Left ventricle myocardium inferior (tissue), 1 donor: ENCODE measurements around the gene SCFD2. TPM values are rescaled to one million over a fixed set of nuclear protein-coding genes. Genes with fewer than 3 reads are reported as not detected.

Experiments
- DNase-seq: peaks from one replicate; pipeline ENCODE4 v3.0.0-alpha.2; 2020
- H3K27ac ChIP-seq: fragments of 200-600 bp; replicated peaks from 2 replicates; pipeline ENCODE4 v1.8.0; 2021
- H3K27me3 ChIP-seq: fragments of 200-600 bp; 2 replicates; pipeline ENCODE4 v1.8.0; 2021; ENCODE audit warnings: low read depth
- H3K36me3 ChIP-seq: fragments of 200-600 bp; 2 replicates; pipeline ENCODE4 v1.8.0; 2021
- H3K4me1 ChIP-seq: fragments of 200-600 bp; 2 replicates; pipeline ENCODE4 v1.8.0; 2021
- H3K4me3 ChIP-seq: fragments of 200-600 bp; 2 replicates; pipeline ENCODE4 v1.8.0; 2021; ENCODE audit warnings: mild to moderate bottlenecking, moderate library complexity
- H3K9me3 ChIP-seq: fragments of 200-600 bp; replicated peaks from 2 replicates; pipeline ENCODE4 v1.8.0; 2021
- intact Hi-C: fragments of 100-400 bp; cut with micrococcal nuclease; formaldehyde crosslinking; loops from one replicate; pipeline ENCODE4 v1.11.0; 2022
- total RNA-seq: library from RNA; stranded (reverse); fragmentation: NEBNext Ultra II Directional; extraction: Animal tissue kit (Norgen Biotek cat#: 25700); gene quantifications from one replicate; pipeline ENCODE4 v1.2.1, GENCODE V29; 2021
- TF ChIP-seq, protein P1 (sequence below): fragments of 200-600 bp; IDR thresholded peaks from 2 replicates; pipeline ENCODE4 v1.8.0; 2021; ENCODE audit warnings: antibody characterized with exemption, mild to moderate bottlenecking, borderline replicate concordance
- donor health status: DM: no; HTN: yes; CAD: no; lungs with severe emphysema.

SCFD2 gene
- total RNA-seq, 1 donor from 2014 or later: 9.3 TPM

DNA sequence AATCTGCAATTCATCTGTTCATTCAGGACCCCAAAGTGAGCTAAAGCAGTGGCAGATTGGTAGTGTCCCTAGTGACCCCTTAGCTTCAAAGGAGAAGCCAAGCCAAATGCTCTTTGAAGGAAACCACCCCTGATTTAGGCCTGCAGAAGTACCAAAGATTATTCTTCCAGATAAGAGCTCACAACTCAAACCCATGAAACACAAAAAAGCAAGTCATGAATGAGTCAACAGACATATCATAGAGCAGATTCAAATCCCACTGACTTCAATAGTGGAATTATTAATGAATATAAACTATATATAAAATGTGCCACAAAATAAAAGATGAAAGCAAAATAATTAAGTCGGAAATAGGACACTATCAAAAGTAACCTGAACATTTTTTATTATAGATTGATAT, 197.6 kb downstream of the SCFD2 start:
- Histone ChIP-seq H3K27me3 (no peaks in the 10 kb centered on the region), H3K36me3 (peaks cover 2% of the 10 kb centered on the region), H3K4me3 (no peak overlapping the region), H3K27ac (no peak overlapping the region), H3K9me3 (peaks cover 3% of the 10 kb centered on the region), H3K4me1 (peaks cover under 1% of the 10 kb centered on the region)
- no peak for DNase-seq
- TF ChIP-seq, protein P1, sequence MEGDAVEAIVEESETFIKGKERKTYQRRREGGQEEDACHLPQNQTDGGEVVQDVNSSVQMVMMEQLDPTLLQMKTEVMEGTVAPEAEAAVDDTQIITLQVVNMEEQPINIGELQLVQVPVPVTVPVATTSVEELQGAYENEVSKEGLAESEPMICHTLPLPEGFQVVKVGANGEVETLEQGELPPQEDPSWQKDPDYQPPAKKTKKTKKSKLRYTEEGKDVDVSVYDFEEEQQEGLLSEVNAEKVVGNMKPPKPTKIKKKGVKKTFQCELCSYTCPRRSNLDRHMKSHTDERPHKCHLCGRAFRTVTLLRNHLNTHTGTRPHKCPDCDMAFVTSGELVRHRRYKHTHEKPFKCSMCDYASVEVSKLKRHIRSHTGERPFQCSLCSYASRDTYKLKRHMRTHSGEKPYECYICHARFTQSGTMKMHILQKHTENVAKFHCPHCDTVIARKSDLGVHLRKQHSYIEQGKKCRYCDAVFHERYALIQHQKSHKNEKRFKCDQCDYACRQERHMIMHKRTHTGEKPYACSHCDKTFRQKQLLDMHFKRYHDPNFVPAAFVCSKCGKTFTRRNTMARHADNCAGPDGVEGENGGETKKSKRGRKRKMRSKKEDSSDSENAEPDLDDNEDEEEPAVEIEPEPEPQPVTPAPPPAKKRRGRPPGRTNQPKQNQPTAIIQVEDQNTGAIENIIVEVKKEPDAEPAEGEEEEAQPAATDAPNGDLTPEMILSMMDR: no peak
- intact Hi-C loops: no loop called here

DNA sequence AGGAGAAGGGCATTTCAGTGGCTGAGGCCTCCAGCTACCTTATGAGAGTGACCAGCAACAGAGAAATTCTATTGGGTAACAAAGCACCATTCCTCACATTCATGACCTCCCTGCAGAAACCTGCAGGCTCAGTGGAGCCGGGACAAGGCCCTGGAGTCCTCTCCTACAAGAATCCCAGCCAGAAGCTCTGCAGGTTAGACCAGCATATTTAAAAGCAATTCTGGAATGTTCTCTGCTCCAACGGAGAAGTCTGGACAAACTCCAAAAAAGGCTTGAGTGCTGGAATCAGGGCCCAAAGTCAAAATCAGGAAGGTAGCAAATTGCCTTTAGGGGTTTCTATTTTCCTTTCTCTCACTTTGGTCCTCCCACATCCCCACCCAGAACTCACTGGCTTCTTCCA, 202.9 kb downstream of the SCFD2 start:
- TF ChIP-seq, protein P1: no peak
- Histone ChIP-seq H3K27ac (no peak overlapping the region), H3K27me3 (no peaks in the 10 kb centered on the region), H3K9me3 (no peaks in the 10 kb centered on the region), H3K36me3 (no peaks in the 10 kb centered on the region), H3K4me3 (no peak overlapping the region), H3K4me1 (peaks cover 5% of the 10 kb centered on the region)
- intact Hi-C loops: no loop called here
- no peak for DNase-seq

DNA sequence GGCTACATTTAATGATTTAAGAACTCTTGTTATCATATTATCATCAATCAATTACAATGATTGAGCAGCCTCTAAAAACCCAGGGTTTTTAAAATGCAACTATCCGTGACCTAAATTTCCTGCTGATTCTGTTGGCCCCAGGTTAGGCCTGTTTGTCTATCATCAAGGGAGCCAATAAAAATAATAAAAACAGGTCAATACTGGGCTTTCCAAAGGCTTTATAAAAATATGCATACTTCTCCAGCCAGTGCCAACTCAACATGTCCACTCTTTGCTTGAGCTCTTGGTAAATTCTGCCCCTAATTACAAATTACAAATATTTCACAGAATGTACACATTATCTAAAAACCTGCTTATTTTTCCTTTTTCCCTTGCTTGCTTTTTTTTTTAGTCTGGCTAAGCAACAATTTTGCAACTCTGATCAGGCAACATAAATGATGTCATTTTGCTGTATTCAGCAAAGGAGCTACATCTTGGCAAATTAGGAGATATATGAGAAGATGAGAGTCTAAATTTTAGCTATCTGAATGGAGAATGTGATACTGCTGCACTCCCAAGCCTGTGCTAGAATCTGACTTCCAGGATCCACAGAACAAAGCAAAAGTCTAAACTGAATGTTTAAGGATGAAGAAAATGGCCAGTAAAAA, 204.0 kb downstream of the SCFD2 start:
- peak overlapping the region; percentile 44 for H3K27ac ChIP-seq
- no peak for DNase-seq
- H3K27me3 ChIP-seq: no peaks in the 10 kb centered on the region
- intact Hi-C loops: no loop called here
- H3K4me3 ChIP-seq: no peak overlapping the region
- TF ChIP-seq, protein P1: no peak
- no peaks in the 10 kb centered on the region for H3K9me3 ChIP-seq
- peaks cover 5% of the 10 kb centered on the region for H3K4me1 ChIP-seq
- no peaks in the 10 kb centered on the region for H3K36me3 ChIP-seq

- Histone ChIP-seq H3K27ac (peak overlapping the region; percentile 44), H3K4me1 (peaks cover 5% of the 10 kb centered on the region), H3K4me3 (no peak overlapping the region), H3K9me3 (no peaks in the 10 kb centered on the region), H3K27me3 (no peaks in the 10 kb centered on the region), H3K36me3 (no peaks in the 10 kb centered on the region)
- intact Hi-C loops: no loop called here
- TF ChIP-seq, protein P1: no peak
- DNase-seq: no peak
Observed at GRCh38 chr4:53161051-53161786, 204.6 kb downstream of the SCFD2 start.

GRCh38 chr4:53156896-53157295, 209.0 kb downstream of the SCFD2 start:
- Histone ChIP-seq H3K4me3 (no peak overlapping the region), H3K36me3 (no peaks in the 10 kb centered on the region), H3K9me3 (no peaks in the 10 kb centered on the region), H3K4me1 (no peaks in the 10 kb centered on the region), H3K27me3 (no peaks in the 10 kb centered on the region), H3K27ac (no peak overlapping the region)
- intact Hi-C loops: no loop called here
- DNase-seq: no peak
- TF ChIP-seq, protein P1: no peak
